HFF-Myc (cell line): Measurements from ENCODE around the gene CASKIN1.

ENCODE experiments used
- DNase-seq: peaks from one replicate; pipeline ENCODE4 v3.0.0-alpha.2; 2011; ENCODE audit warnings: low read depth; ENCODE audit errors: extremely low read depth
- H3K4me3 ChIP-seq: replicated peaks from 2 replicates; pipeline ENCODE4 v1.5.1; 2011; ENCODE audit warnings: low read depth, mild to moderate bottlenecking, control low read depth, low read length
- TF ChIP-seq, protein P1 (sequence below): IDR thresholded peaks from 2 replicates; pipeline ENCODE4 v1.5.1; 2012; ENCODE audit warnings: mild to moderate bottlenecking, low read depth, low read length, control low read depth; ENCODE audit errors: missing control alignments

The CASKIN1 gene, protein sequence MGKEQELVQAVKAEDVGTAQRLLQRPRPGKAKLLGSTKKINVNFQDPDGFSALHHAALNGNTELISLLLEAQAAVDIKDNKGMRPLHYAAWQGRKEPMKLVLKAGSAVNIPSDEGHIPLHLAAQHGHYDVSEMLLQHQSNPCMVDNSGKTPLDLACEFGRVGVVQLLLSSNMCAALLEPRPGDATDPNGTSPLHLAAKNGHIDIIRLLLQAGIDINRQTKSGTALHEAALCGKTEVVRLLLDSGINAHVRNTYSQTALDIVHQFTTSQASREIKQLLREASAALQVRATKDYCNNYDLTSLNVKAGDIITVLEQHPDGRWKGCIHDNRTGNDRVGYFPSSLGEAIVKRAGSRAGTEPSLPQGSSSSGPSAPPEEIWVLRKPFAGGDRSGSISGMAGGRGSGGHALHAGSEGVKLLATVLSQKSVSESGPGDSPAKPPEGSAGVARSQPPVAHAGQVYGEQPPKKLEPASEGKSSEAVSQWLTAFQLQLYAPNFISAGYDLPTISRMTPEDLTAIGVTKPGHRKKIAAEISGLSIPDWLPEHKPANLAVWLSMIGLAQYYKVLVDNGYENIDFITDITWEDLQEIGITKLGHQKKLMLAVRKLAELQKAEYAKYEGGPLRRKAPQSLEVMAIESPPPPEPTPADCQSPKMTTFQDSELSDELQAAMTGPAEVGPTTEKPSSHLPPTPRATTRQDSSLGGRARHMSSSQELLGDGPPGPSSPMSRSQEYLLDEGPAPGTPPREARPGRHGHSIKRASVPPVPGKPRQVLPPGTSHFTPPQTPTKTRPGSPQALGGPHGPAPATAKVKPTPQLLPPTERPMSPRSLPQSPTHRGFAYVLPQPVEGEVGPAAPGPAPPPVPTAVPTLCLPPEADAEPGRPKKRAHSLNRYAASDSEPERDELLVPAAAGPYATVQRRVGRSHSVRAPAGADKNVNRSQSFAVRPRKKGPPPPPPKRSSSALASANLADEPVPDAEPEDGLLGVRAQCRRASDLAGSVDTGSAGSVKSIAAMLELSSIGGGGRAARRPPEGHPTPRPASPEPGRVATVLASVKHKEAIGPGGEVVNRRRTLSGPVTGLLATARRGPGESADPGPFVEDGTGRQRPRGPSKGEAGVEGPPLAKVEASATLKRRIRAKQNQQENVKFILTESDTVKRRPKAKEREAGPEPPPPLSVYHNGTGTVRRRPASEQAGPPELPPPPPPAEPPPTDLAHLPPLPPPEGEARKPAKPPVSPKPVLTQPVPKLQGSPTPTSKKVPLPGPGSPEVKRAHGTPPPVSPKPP (N-terminal part only)

DNA sequence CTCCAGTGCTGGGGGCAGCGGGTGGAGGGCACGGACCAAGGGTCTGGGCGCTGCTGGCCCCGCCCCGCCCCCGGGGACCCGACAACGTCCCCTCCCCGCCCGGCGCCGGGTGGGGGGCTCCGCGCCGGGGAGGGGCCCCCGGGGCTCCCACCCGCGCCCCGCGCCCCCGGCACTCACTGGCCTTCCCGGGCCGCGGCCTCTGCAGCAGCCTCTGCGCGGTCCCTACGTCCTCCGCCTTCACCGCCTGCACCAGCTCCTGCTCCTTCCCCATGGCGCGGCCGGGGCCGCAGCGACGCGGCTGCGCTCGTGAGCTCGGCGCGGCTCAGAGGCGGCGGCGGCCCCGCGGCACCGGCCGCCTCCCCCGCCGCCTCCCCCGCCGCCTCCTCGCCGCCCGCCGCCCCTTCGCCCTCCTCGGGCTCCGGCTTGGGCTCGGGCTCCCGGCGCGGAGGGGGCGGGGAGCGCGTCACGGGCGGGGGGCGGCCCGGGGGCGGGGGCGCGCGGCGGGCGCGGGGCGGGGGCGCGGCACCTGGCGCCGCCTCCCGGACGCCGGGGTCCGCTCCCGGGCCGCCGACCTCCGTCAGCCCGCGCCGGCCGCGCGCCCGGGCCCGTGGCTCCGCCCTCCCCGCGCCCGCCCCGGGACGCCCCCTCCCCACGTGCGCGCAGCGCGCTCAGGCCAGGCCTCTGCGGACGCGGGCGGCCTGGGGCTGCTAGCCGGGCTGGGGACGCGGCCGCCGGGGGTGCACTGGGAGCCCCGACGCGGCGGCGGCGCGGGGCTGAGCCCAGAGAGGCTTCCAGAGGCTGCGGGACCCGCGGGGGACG is at the start of gene CASKIN1:
TSS of gene CASKIN1 (minus strand) at position 444 of the 819 bp plus-strand sequence. CDS start at position 271, 173 bp downstream.
- H3K4me3 ChIP-seq = peak within 1 kb of the TSS; percentile 17; the same call in 1 of the 2 replicates
- no peak for DNase-seq
- TF ChIP-seq, protein P1, sequence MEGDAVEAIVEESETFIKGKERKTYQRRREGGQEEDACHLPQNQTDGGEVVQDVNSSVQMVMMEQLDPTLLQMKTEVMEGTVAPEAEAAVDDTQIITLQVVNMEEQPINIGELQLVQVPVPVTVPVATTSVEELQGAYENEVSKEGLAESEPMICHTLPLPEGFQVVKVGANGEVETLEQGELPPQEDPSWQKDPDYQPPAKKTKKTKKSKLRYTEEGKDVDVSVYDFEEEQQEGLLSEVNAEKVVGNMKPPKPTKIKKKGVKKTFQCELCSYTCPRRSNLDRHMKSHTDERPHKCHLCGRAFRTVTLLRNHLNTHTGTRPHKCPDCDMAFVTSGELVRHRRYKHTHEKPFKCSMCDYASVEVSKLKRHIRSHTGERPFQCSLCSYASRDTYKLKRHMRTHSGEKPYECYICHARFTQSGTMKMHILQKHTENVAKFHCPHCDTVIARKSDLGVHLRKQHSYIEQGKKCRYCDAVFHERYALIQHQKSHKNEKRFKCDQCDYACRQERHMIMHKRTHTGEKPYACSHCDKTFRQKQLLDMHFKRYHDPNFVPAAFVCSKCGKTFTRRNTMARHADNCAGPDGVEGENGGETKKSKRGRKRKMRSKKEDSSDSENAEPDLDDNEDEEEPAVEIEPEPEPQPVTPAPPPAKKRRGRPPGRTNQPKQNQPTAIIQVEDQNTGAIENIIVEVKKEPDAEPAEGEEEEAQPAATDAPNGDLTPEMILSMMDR = no peak

DNA sequence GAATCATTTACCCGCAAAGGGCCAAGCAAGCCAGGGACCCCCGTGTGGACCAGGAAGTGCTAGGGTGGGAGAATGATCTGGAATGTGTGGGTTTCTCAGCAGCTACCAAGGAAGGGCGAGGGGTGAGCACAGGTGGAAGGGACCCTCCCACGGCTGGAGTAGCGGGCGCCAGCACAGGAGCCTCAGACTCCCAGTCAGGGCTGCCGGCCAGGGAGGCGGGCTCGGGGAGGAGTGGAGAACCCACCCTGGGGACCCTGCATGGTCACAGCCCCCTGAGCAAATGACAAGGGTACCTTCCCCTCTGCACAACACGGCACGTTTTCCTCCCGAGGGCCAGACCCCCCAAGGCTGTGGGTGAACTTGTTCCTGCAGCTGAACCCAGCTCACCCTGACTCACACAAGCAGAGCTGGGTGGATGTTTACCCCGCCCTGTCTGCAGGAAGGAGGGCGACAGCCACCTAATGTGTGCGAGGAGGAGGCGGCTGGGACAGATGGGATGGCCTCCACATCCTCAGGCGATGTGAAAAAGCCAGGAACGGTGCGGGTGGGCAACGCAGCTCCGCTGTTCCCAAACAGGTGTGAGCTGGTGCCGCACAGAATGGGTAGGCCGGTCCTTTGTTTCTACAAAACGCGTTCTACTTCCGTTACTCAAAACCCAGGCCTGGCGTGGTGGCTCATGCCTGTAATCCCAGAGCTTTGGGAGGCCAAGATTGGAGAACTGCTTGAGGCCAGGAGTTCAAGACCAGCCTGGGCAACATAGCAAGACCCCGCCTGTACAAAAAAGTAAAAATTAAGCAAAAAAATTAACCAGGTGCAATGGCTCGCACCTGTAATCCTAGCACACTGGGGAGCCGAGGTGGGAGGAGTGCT is 48.8 kb upstream of the CASKIN1 start:
- TF ChIP-seq, protein P1 = no peak
- no peak overlapping the region for H3K4me3 ChIP-seq
- no peak for DNase-seq

DNA sequence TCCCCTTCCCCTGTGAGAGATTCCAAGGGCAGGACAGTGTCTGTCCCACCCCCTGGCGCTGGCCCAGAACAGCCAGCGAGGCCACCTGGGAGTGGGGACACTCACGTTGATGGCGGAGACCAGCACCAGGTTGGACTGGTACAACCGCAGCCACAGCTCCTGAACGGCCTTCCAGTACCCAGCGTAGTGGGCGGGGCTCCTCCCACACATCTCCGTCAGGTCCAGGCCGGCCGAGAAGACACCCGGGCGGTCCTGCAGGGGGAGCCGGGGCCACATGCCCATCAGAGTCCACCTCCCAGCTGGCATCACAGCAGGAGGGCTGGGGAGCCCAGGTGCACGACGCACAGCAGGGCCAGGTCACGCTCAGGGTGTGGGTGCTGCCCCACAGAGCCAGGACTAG is 47.9 kb upstream of the CASKIN1 start:
- no peak overlapping the region for H3K4me3 ChIP-seq
- DNase-seq = no peak
- TF ChIP-seq, protein P1 = no peak

DNA sequence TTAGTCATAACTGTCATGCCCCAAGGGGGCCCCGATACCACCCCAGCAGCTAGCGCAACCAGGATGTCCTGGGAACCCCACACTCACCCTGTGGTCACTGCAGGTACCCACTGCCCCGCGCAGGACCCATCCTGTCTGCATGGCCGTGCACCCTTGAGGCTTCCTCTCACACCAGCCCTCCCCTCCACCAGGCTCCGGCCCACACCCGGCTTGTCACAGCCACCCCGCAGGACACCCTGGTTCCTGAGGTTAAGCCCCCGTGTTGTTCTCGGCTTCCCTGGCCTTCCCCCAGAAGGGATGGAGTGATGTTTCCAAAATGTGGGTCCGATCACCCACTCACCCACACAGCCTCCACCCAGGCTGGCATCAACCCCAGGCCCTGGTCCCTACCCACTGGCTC is 47.4 kb upstream of the CASKIN1 start:
- no peak overlapping the region for H3K4me3 ChIP-seq
- DNase-seq = no peak
- TF ChIP-seq, protein P1 = no peak

DNA sequence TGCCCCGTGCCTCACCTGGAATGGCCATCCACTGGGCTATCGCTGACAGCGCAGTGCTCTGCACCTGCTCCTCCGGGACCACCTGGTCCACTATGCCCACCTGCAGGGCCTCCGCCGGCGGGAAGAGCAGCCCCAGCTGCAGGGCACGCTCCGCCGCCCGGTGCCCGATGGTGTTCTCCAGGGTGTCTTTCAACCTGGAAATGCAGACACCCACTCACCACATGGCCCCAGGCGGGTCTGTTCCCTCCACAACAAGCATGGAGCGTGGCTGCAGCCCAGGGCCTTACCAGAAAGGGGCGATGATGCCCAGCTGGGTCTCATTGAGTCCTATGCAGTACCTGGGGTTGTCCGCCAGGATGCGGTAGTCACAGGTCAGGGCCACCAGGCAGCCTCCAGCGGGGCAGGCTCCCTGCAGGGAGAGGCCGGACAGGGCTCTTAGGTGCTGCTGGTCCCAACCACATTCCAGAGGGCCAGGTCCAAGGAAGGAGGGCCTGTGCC is 46.7 kb upstream of the CASKIN1 start:
- TF ChIP-seq, protein P1 = no peak
- no peak for DNase-seq
- H3K4me3 ChIP-seq = no peak overlapping the region
